Measurements from ENCODE around the gene BLM. TPM values are rescaled to one million over a fixed set of nuclear protein-coding genes. Genes with fewer than 3 reads are reported as not detected.

The BLM gene
- total RNA-seq, 1 donor from 2014 or later: 26.2 TPM

DNA sequence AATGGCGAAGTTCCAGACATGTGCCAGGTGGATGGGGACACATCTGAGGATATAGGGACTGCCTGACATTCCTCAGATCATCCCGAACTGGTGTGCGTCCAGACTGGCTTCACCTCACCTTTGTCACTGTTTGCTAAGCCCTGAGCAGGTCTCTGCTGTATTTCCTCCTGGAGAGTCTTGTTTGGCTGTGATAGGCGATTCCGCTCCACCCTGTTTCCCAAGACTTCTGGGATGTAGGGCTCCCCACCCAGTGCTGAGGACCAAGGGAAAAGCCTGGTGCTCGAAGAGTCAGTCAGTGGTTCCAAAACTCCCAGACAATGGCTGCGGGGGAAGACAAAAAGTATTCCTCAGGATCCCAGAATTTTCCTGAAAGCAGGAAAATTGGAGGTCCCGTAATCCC, 140.2 kb downstream of the BLM start:
- TF ChIP-seq, protein P1, sequence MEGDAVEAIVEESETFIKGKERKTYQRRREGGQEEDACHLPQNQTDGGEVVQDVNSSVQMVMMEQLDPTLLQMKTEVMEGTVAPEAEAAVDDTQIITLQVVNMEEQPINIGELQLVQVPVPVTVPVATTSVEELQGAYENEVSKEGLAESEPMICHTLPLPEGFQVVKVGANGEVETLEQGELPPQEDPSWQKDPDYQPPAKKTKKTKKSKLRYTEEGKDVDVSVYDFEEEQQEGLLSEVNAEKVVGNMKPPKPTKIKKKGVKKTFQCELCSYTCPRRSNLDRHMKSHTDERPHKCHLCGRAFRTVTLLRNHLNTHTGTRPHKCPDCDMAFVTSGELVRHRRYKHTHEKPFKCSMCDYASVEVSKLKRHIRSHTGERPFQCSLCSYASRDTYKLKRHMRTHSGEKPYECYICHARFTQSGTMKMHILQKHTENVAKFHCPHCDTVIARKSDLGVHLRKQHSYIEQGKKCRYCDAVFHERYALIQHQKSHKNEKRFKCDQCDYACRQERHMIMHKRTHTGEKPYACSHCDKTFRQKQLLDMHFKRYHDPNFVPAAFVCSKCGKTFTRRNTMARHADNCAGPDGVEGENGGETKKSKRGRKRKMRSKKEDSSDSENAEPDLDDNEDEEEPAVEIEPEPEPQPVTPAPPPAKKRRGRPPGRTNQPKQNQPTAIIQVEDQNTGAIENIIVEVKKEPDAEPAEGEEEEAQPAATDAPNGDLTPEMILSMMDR (IDR thresholded peaks at IDR 0.05; ENCODE audit: borderline replicate concordance): no peak
- Histone ChIP-seq H3K36me3 (no peaks in the 10 kb centered on the region), H3K27me3 (ENCODE audit: low read depth) (no peaks in the 10 kb centered on the region), H3K4me3 (no peak overlapping the region), H3K27ac (replicated peaks) (no peak overlapping the region), H3K9me3 (replicated peaks) (no peaks in the 10 kb centered on the region), H3K4me1 (peaks cover 8% of the 10 kb centered on the region)
- no peak for DNase-seq
- intact Hi-C loops (cut with micrococcal nuclease): no loop called here

DNA sequence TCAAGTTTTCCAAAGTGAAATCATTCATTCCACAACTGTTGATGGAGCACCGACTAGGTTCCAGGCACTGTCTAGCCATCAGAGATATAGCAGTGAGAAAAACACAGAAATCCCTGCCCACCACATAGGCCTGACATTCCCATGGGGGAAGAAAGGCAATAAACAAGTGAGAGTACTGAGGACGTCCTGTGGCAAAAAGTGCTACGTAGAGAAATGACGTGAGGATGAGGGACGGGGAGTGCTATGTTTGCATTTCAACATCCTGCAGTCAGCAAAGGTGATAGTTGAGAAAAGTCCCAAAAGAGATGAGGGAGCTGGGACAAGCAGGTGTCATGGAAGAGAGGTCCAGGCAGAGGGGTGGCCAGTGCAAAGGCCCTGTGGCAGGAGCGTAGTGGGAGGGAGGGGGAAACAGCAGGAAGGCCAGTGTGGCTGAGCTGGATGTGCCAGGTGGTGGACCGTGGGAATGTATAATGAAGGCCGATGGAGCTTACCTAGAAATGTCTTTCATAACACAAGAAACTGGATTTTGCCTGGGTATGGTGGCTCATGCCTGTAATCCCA, 140.8 kb downstream of the BLM start:
- TF ChIP-seq, protein P1 (IDR thresholded peaks at IDR 0.05; ENCODE audit: borderline replicate concordance): no peak
- H3K27ac ChIP-seq (replicated peaks): no peak overlapping the region
- no peaks in the 10 kb centered on the region for H3K9me3 ChIP-seq (replicated peaks)
- no peak for DNase-seq
- intact Hi-C loops (cut with micrococcal nuclease): no loop called here
- no peaks in the 10 kb centered on the region for H3K27me3 ChIP-seq (ENCODE audit: low read depth)
- peaks cover 9% of the 10 kb centered on the region for H3K4me1 ChIP-seq
- H3K36me3 ChIP-seq: no peaks in the 10 kb centered on the region
- no peak overlapping the region for H3K4me3 ChIP-seq

DNA sequence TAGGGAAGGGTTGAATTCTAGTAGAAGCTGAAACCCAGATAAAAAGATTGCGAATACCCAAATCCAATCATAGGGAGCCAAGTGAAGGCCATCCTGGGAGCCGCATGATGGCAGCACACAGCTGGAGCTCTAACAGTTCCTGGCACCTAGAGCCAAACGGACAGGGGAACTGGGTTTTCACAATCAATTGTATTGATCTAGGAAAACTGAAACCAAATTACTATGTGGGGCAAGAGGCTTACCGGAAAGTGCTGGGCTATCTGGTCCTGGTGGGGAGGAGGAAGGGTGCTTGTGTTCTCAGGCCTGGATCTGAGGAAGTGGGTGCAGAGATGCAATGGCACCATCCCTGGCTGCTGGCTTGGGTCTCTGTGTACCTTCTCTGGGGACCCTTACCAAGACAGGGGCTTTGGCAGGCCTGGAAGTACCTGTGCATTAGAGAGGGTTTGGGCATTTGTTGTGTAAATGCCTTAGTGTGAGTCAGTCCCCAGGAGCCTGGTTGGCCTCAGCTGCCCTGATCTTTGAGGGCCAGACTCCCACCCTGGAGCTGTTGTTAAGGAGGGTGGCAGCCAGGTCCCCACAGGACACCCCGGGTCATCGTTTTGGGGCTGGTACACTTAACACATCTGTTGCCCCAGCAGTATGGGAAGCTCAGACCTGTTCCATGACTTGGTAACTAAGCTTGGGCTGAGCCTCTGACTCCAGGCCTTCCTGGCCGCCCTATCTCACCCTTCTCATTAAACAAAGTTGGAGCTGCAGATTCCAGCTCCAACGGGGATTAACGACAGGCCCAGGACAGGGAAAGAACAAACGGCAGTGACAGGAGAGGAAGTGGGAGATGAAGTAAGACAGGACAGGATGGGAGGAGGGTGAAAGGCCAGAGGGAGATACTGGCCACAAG, 142.3 kb downstream of the BLM start:
- DNase-seq: no peak
- Histone ChIP-seq H3K4me1 (peaks cover 16% of the 10 kb centered on the region), H3K27ac (replicated peaks) (no peak overlapping the region), H3K36me3 (no peaks in the 10 kb centered on the region), H3K27me3 (ENCODE audit: low read depth) (no peaks in the 10 kb centered on the region), H3K9me3 (replicated peaks) (no peaks in the 10 kb centered on the region), H3K4me3 (no peak overlapping the region)
- intact Hi-C loops (cut with micrococcal nuclease): no loop called here
- TF ChIP-seq, protein P1 (IDR thresholded peaks at IDR 0.05; ENCODE audit: borderline replicate concordance): no peak

DNA sequence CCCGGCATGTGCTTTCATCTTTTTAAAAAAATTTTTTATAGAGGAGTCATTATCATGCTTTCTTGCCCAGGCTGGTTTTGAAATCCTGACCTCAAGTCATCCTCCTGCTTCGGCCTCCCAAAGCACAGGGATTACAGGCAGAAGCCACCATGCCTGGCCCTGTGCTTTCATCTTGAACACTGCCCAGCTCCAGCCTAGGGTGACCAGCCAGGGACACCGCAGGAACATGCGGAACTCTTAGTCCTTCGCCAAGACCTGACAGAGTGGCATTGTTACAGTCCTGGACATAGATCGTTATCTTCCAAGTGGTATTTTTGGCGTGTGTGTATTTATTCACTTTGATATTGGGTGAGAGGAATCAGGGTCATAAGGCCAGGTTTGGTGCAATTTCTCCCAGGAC, 143.3 kb downstream of the BLM start:
- Histone ChIP-seq H3K9me3 (replicated peaks) (no peaks in the 10 kb centered on the region), H3K36me3 (no peaks in the 10 kb centered on the region), H3K27me3 (ENCODE audit: low read depth) (no peaks in the 10 kb centered on the region), H3K27ac (replicated peaks) (no peak overlapping the region), H3K4me3 (no peak overlapping the region), H3K4me1 (peaks cover 16% of the 10 kb centered on the region)
- intact Hi-C loops (cut with micrococcal nuclease): no loop called here
- TF ChIP-seq, protein P1 (IDR thresholded peaks at IDR 0.05; ENCODE audit: borderline replicate concordance): no peak
- no peak for DNase-seq

DNA sequence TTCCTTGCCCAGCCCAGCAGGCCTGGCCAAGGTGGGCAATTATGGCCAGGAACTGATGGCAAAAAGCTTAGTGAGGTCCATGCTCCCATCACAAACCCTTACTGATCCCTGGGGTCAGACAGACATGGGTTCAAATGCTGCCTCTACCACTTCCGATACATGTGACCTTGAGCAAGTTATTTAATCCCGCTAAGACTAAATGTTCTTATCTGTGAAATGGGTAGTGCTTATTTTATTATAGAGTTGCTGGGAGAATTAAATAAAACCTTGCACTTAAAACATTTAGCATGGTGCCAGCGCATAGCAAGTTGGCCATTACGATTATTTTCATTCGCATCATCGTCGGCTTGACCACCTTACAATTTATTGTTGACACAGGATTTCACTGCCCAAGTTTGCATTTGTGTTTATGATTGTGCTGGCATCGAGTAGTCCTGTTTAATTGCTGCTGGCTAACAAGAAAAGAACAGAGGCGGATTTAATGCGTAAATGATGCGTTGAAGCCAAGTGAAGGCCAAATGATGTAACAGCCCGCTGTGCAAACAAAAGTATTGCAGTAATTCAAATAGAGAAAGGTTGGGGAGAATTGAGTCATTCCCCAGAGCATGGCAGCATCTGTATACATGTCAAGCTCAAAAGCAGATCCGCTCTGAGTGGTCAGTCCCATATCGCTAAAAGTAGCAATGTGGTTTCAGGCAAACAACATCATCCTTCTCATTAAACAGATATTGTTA, 144.0 kb downstream of the BLM start:
- Histone ChIP-seq H3K27ac (replicated peaks) (no peak overlapping the region), H3K36me3 (no peaks in the 10 kb centered on the region), H3K27me3 (ENCODE audit: low read depth) (no peaks in the 10 kb centered on the region), H3K4me3 (no peak overlapping the region), H3K9me3 (replicated peaks) (no peaks in the 10 kb centered on the region), H3K4me1 (peaks cover 16% of the 10 kb centered on the region)
- intact Hi-C loops (cut with micrococcal nuclease): no loop called here
- TF ChIP-seq, protein P1 (IDR thresholded peaks at IDR 0.05; ENCODE audit: borderline replicate concordance): no peak
- no peak for DNase-seq

Measured in left ventricle myocardium inferior (tissue), 1 donor.